Body of pancreas (tissue), 4 donors: ENCODE data around the gene PLCB1.

Source experiments
- POLR2A ChIP-seq, 3 donors: fragments of 450-650 bp; IDR thresholded peaks; one replicate each; pipeline ENCODE4 v1.6.1; 2016; ENCODE audit warnings: antibody characterized with exemption in 3 of 3, mild to moderate bottlenecking in 2 of 3
- TF ChIP-seq, protein P1 (sequence below), 7 experiments: fragments of 450-650 bp in 4 of 7; fragments of 200-600 bp in 3 of 7; sonication (generic) in 3 of 7; IDR thresholded peaks; one replicate each; pipeline ENCODE4 v1.5.1; 2016 to 2019; ENCODE audit warnings: antibody characterized with exemption in 7 of 7

- TF ChIP-seq POLR2A (IDR thresholded peaks at IDR 0.05) = no peak
- TF ChIP-seq, protein P1, sequence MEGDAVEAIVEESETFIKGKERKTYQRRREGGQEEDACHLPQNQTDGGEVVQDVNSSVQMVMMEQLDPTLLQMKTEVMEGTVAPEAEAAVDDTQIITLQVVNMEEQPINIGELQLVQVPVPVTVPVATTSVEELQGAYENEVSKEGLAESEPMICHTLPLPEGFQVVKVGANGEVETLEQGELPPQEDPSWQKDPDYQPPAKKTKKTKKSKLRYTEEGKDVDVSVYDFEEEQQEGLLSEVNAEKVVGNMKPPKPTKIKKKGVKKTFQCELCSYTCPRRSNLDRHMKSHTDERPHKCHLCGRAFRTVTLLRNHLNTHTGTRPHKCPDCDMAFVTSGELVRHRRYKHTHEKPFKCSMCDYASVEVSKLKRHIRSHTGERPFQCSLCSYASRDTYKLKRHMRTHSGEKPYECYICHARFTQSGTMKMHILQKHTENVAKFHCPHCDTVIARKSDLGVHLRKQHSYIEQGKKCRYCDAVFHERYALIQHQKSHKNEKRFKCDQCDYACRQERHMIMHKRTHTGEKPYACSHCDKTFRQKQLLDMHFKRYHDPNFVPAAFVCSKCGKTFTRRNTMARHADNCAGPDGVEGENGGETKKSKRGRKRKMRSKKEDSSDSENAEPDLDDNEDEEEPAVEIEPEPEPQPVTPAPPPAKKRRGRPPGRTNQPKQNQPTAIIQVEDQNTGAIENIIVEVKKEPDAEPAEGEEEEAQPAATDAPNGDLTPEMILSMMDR (IDR thresholded peaks at IDR 0.05) = no peak
These were observed 112.6 kb downstream of the PLCB1 start for GRCh38 chr20:8244637-8245036.
